Caco-2 (cell line): ENCODE results near the gene ZBTB48. TPM values are rescaled to one million over a fixed set of nuclear protein-coding genes. Genes with fewer than 3 reads are reported as not detected.

Experiments used
- BruUV-seq: library from RNA; stranded (reverse); fragments of 400-500 nt; replicated peaks from 2 replicates; lab custom pipeline; 2021; lab: Mats Ljungman, UMichigan
- CTCF ChIA-PET: fragments of 300-600 bp; sonication (Branson Sonifier 250); formaldehyde crosslinking; loops from one replicate; lab custom pipeline; 2022; ENCODE audit warnings: antibody characterized with exemption; lab: Charles Lee
- POLR2A ChIA-PET: fragments of 300-600 bp; sonication (Branson Sonifier 250); formaldehyde crosslinking; loops from one replicate; lab custom pipeline; 2022; ENCODE audit warnings: antibody characterized with exemption; lab: Charles Lee
- DNase-seq, 2 experiments: peaks; one replicate each; pipeline versions ENCODE4 v3.0.0 to v3.0.0-alpha.2; 2020 to 2022
- H3K27me3 ChIP-seq: replicated peaks from 2 replicates; pipeline ENCODE4 v1.6.0; 2011; ENCODE audit warnings: low read length; ENCODE audit not compliant: control insufficient read depth, insufficient read depth
- H3K36me3 ChIP-seq: 2 replicates; pipeline ENCODE4 v1.5.1; 2011; ENCODE audit warnings: low read length; ENCODE audit not compliant: control insufficient read depth, insufficient read depth
- H3K4me1 ChIP-seq: fragments of 250-450 bp; sonication (Bioruptor Pico); 2 replicates; pipeline ENCODE4 v1.5.1; 2020; ENCODE audit warnings: mild to moderate bottlenecking
- H3K4me3 ChIP-seq: 2 replicates; pipeline ENCODE4 v1.5.1; 2011; ENCODE audit warnings: low read depth, mild to moderate bottlenecking, control low read depth, low read length
- H3K9me3 ChIP-seq: fragments of 250-450 bp; sonication (Bioruptor Pico); 2 replicates; pipeline ENCODE4 v1.5.1; 2020; ENCODE audit warnings: mild to moderate bottlenecking, moderate library complexity
- H3K27ac Mint-ChIP-seq: one replicate; pipeline ENCODE4 v1.8.0; 2022; ENCODE audit warnings: mixed read lengths; ENCODE audit not compliant: unreplicated experiment
- H3K27me3 Mint-ChIP-seq: one replicate; pipeline ENCODE4 v1.8.0; 2022; ENCODE audit warnings: mixed read lengths; ENCODE audit not compliant: insufficient read depth, unreplicated experiment
- H3K36me3 Mint-ChIP-seq: one replicate; pipeline ENCODE4 v1.8.0; 2022; ENCODE audit warnings: mild to moderate bottlenecking, mixed read lengths; ENCODE audit not compliant: insufficient read depth, unreplicated experiment
- H3K4me1 Mint-ChIP-seq: one replicate; pipeline ENCODE4 v1.8.0; 2022; ENCODE audit warnings: low read depth, mixed read lengths; ENCODE audit not compliant: unreplicated experiment
- H3K4me3 Mint-ChIP-seq: one replicate; pipeline ENCODE4 v1.8.0; 2022; ENCODE audit warnings: mild to moderate bottlenecking, moderate library complexity, mixed read lengths; ENCODE audit not compliant: unreplicated experiment
- H3K9me3 Mint-ChIP-seq: one replicate; pipeline ENCODE4 v1.8.0; 2022; ENCODE audit warnings: mixed read lengths; ENCODE audit not compliant: unreplicated experiment
- CTCF ChIP-seq, 2 experiments: fragments of 200-600 bp in 1 of 2; IDR thresholded peaks; 1 replicate in 1 of 2; 2 replicates in 1 of 2; pipeline versions ENCODE4 v1.5.1 to v1.8.0; 2011 to 2022; ENCODE audit warnings: antibody characterized with exemption in 1 of 2, control low read depth in 1 of 2, inconsistent platforms in 1 of 2, low read depth in 1 of 2, low read length in 1 of 2, mild to moderate bottlenecking in 1 of 2, moderate library complexity in 1 of 2; ENCODE audit not compliant: insufficient read depth in 1 of 2, severe bottlenecking in 1 of 2, unreplicated experiment in 1 of 2
- intact Hi-C: fragments of 100-400 bp; cut with micrococcal nuclease; formaldehyde crosslinking; loops from one replicate; pipeline ENCODE4 v1.10.0; 2022; ENCODE audit not compliant: unreplicated experiment
- total RNA-seq: library from RNA; stranded (reverse); gene quantifications from 2 replicates; pipeline ENCODE4 v1.2.3, GENCODE V29; 2022

Gene ZBTB48
- total RNA-seq, 1 experiment from 2014 or later, result 22.5 TPM

DNA sequence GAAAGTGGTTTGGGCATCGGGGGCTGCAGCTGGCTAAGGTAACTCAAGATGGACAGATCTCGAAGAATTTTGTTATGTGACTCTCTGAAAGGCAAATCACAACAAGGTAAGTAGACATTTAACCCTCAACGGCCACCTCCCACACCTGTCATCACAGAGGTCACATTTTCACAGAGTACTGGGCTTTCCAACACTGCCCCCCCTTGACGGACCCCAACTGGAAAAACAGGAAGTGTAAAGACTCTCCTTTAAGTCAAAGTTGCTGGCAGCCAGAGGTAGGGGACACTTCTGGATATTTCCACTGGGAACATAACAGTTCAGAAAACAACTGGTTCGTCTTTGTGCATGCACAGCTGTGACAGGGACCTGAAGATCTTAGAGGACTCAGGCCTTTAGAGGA, 47.8 kb upstream of the ZBTB48 start:
- no peak overlapping the region for H3K27ac Mint-ChIP-seq
- H3K9me3 Mint-ChIP-seq, result no peaks in the 10 kb centered on the region
- Histone ChIP-seq H3K4me3 (no peak overlapping the region), H3K4me1 (no peaks in the 10 kb centered on the region), H3K9me3 (no peaks in the 10 kb centered on the region), H3K36me3 (no peaks in the 10 kb centered on the region; the same call in none of the 2 replicates), H3K27me3 (no peaks in the 10 kb centered on the region)
- no TSS peak for BruUV-seq
- H3K36me3 Mint-ChIP-seq, result peaks cover 52% of the 10 kb centered on the region
- H3K27me3 Mint-ChIP-seq, result no peaks in the 10 kb centered on the region
- no peak for DNase-seq
- H3K4me1 Mint-ChIP-seq, result no peaks in the 10 kb centered on the region
- ChIA-PET POLR2A (no interaction called here), CTCF (no interaction called here)
- no peak for TF ChIP-seq CTCF (IDR thresholded peaks at IDR 0.05; ENCODE audit: insufficient read depth in 1 of 2, low read depth in 1 of 2, low read length in 1 of 2, severe bottlenecking in 1 of 2, unreplicated experiment in 1 of 2)
- H3K4me3 Mint-ChIP-seq, result no peak overlapping the region
- intact Hi-C loops, result no loop called here

- H3K36me3 ChIP-seq, result no peaks in the 10 kb centered on the region; the same call in 1 of the 2 replicates
- POLR2A ChIA-PET, result no interaction called here
Observed at GRCh38 chr1:6534248-6534822, 45.5 kb upstream of the ZBTB48 start.

GRCh38 chr1:6535214-6535613, 44.6 kb upstream of the ZBTB48 start:
- no peak overlapping the region for H3K4me3 Mint-ChIP-seq
- H3K27me3 Mint-ChIP-seq, result no peaks in the 10 kb centered on the region
- H3K27me3 ChIP-seq, result no peaks in the 10 kb centered on the region
- TF ChIP-seq CTCF (IDR thresholded peaks at IDR 0.05; ENCODE audit: insufficient read depth in 1 of 2, low read depth in 1 of 2, low read length in 1 of 2, severe bottlenecking in 1 of 2, unreplicated experiment in 1 of 2), result no peak
- intact Hi-C loops, result no loop called here
- peaks cover 56% of the 10 kb centered on the region for H3K36me3 Mint-ChIP-seq
- CTCF ChIA-PET, result no interaction called here
- DNase-seq, result no peak
- H3K4me3 ChIP-seq, result no peak overlapping the region
- H3K4me1 ChIP-seq, result no peaks in the 10 kb centered on the region
- no TSS peak for BruUV-seq
- no peaks in the 10 kb centered on the region; the same call in 1 of the 2 replicates for H3K36me3 ChIP-seq
- no peaks in the 10 kb centered on the region for H3K9me3 ChIP-seq
- H3K27ac Mint-ChIP-seq, result no peak overlapping the region
- no peaks in the 10 kb centered on the region for H3K9me3 Mint-ChIP-seq
- no peaks in the 10 kb centered on the region for H3K4me1 Mint-ChIP-seq
- POLR2A ChIA-PET, result no interaction called here

More at GRCh38 chr1:6534248-6534822, 45.5 kb upstream of the ZBTB48 start:
- H3K27me3 ChIP-seq, result no peaks in the 10 kb centered on the region
- no peak for TF ChIP-seq CTCF (IDR thresholded peaks at IDR 0.05; ENCODE audit: insufficient read depth in 1 of 2, low read depth in 1 of 2, low read length in 1 of 2, severe bottlenecking in 1 of 2, unreplicated experiment in 1 of 2)
- no peak overlapping the region for H3K4me3 ChIP-seq
- CTCF ChIA-PET, result no interaction called here
- no TSS peak for BruUV-seq
- no peak overlapping the region for H3K4me3 Mint-ChIP-seq
- no peak for DNase-seq
- H3K36me3 Mint-ChIP-seq, result peaks cover 51% of the 10 kb centered on the region
- no peaks in the 10 kb centered on the region for H3K27me3 Mint-ChIP-seq
- intact Hi-C loops, result no loop called here
- no peaks in the 10 kb centered on the region for H3K9me3 ChIP-seq
- H3K9me3 Mint-ChIP-seq, result no peaks in the 10 kb centered on the region
- H3K4me1 Mint-ChIP-seq, result no peaks in the 10 kb centered on the region
- no peaks in the 10 kb centered on the region for H3K4me1 ChIP-seq
- H3K27ac Mint-ChIP-seq, result no peak overlapping the region
